Smooth muscle cell (in vitro differentiated cells): ENCODE results near the gene ZBTB9. TPM values are rescaled to one million over a fixed set of nuclear protein-coding genes. Genes with fewer than 3 reads are reported as not detected.
A peak's percentile ranks its signal among the peaks of the same experiment; 100 is the strongest.

ENCODE experiments used
- DNase-seq: peaks from one replicate; lab custom pipeline; 2025; ENCODE audit not compliant: unreplicated experiment; lab: John Stamatoyannopoulos, UW
- H2AFZ ChIP-seq: fragments of 200-600 bp; sonication (generic); 2 replicates; pipeline ENCODE4 v1.6.0; 2016; ENCODE audit warnings: antibody characterized with exemption, low read depth, mild to moderate bottlenecking
- H3F3A ChIP-seq: fragments of 200-600 bp; sonication (generic); 2 replicates; pipeline ENCODE4 v1.6.0; 2017; ENCODE audit warnings: antibody characterized with exemption, low read depth
- H3K27ac ChIP-seq: fragments of 200-600 bp; sonication (generic); 2 replicates; pipeline ENCODE4 v1.5.1; 2016; ENCODE audit warnings: low read depth, mild to moderate bottlenecking
- H3K27me3 ChIP-seq: fragments of 200-600 bp; sonication (generic); 2 replicates; pipeline ENCODE4 v1.6.1; 2016; ENCODE audit warnings: low read depth, mild to moderate bottlenecking
- H3K36me3 ChIP-seq: fragments of 200-600 bp; sonication (generic); 2 replicates; pipeline ENCODE4 v1.5.1; 2016; ENCODE audit warnings: low read depth
- H3K4me1 ChIP-seq: fragments of 200-600 bp; sonication (generic); 2 replicates; pipeline ENCODE4 v1.5.1; 2016; ENCODE audit warnings: low read depth
- H3K4me2 ChIP-seq: fragments of 200-600 bp; sonication (generic); 2 replicates; pipeline ENCODE4 v1.6.0; 2016; ENCODE audit warnings: mild to moderate bottlenecking
- H3K4me3 ChIP-seq: fragments of 200-600 bp; sonication (generic); 2 replicates; pipeline ENCODE4 v1.5.1; 2016; ENCODE audit warnings: mild to moderate bottlenecking
- H3K79me2 ChIP-seq: fragments of 200-600 bp; sonication (generic); 2 replicates; pipeline ENCODE4 v1.6.0; 2016; ENCODE audit warnings: low read depth, mild to moderate bottlenecking
- H3K9ac ChIP-seq: fragments of 200-600 bp; sonication (generic); 2 replicates; pipeline ENCODE4 v1.6.0; 2016; ENCODE audit warnings: low read depth
- H3K9me3 ChIP-seq: fragments of 200-600 bp; sonication (generic); replicated peaks from 2 replicates; pipeline ENCODE4 v1.5.1; 2016; ENCODE audit warnings: low read depth
- H4K20me1 ChIP-seq: fragments of 200-600 bp; sonication (generic); 2 replicates; pipeline ENCODE4 v1.6.0; 2016; ENCODE audit warnings: low read depth
- CTCF ChIP-seq: fragments of 200-600 bp; sonication (generic); IDR thresholded peaks from 2 replicates; pipeline ENCODE4 v1.5.1; 2017; ENCODE audit warnings: borderline replicate concordance, mild to moderate bottlenecking, antibody characterized with exemption; ENCODE audit not compliant: insufficient read depth, poor library complexity, severe bottlenecking
- WGBS: methylation state at CpG from one replicate; pipeline ENCODE4 v1.1.7; 2016; ENCODE audit warnings: low lambda C conversion rate; 5-methylcytosine and 5-hydroxymethylcytosine counted together
- polyA plus RNA-seq: library from polyadenylated mRNA; unstranded; fragments of >200 nt; fragmentation: Nextera tagmentation; extraction: Ambion mirVana; gene quantifications from 2 replicates; pipeline ENCODE4 v1.2.1, GENCODE V29; 2016
- total RNA-seq: library from RNA; depleted of rRNA; stranded (reverse); fragments of >200 nt; gene quantifications from 2 replicates; pipeline ENCODE4 v1.2.3, GENCODE V29; 2014

ZBTB9 gene
- total and polyA plus RNA-seq, 2 experiments from 2014 or later = 6.2 to 11.6 TPM

GRCh38 chr6:33413241-33414120, 40.9 kb upstream of the ZBTB9 start:
- Histone ChIP-seq H3K4me3 (no peak overlapping the region), H3K9me3 (no peaks in the 10 kb centered on the region), H3K36me3 (no peaks in the 10 kb centered on the region), H4K20me1 (peaks cover 14% of the 10 kb centered on the region), H3K4me2 (no peak overlapping the region), H3K4me1 (peaks cover 20% of the 10 kb centered on the region), H3K9ac (no peak overlapping the region), H2AFZ (no peak overlapping the region), H3F3A (peaks cover 4% of the 10 kb centered on the region), H3K27me3 (no peaks in the 10 kb centered on the region), H3K79me2 (peaks cover 37% of the 10 kb centered on the region), H3K27ac (no peak overlapping the region)
- 94% methylated on average over 14 of the region's 14 CpGs for WGBS
- DNase-seq = no peak
- TF ChIP-seq CTCF = no peak

- no peaks in the 10 kb centered on the region for H3K36me3 ChIP-seq
- DNase-seq = no peak
- peaks cover 43% of the 10 kb centered on the region for H3K79me2 ChIP-seq
- H3K4me3 ChIP-seq = no peak overlapping the region
- H3K4me1 ChIP-seq = peaks cover 33% of the 10 kb centered on the region
- TF ChIP-seq CTCF = peak; percentile 39
- no peaks in the 10 kb centered on the region for H3K27me3 ChIP-seq
- no peak overlapping the region for H2AFZ ChIP-seq
- peaks cover 14% of the 10 kb centered on the region for H4K20me1 ChIP-seq
- peaks cover 7% of the 10 kb centered on the region for H3F3A ChIP-seq
- H3K9me3 ChIP-seq = no peaks in the 10 kb centered on the region
- H3K27ac ChIP-seq = no peak overlapping the region
- WGBS = 93% methylated on average over 11 of the region's 12 CpGs
- no peak overlapping the region for H3K4me2 ChIP-seq
- no peak overlapping the region for H3K9ac ChIP-seq
These were observed 39.6 kb upstream of the ZBTB9 start for GRCh38 chr6:33414592-33415271.

- Histone ChIP-seq H3K4me3 (peak overlapping the region; percentile 65), H3K27ac (peak overlapping the region; percentile 99)
These were observed 38.5 kb upstream of the ZBTB9 start for GRCh38 chr6:33415831-33416230.

More at GRCh38 chr6:33415831-33416230, 38.5 kb upstream of the ZBTB9 start:
- Histone ChIP-seq H3K27me3 (no peaks in the 10 kb centered on the region), H3K79me2 (peaks cover 44% of the 10 kb centered on the region), H3K4me1 (peaks cover 34% of the 10 kb centered on the region), H3K36me3 (no peaks in the 10 kb centered on the region), H3K9me3 (no peaks in the 10 kb centered on the region), H3K9ac (no peak overlapping the region), H4K20me1 (peaks cover 14% of the 10 kb centered on the region), H3F3A (peaks cover 7% of the 10 kb centered on the region), H2AFZ (no peak overlapping the region), H3K4me2 (peak overlapping the region; percentile 98)
- WGBS = 91% methylated on average over 9 of the region's 9 CpGs
- TF ChIP-seq CTCF = no peak
- no peak for DNase-seq
